Measurements from ENCODE around the gene RAMACL. TPM values are rescaled to one million over a fixed set of nuclear protein-coding genes. Genes with fewer than 3 reads are reported as not detected.

The RAMACL gene
- total RNA-seq, 1 donor from 2014 or later = 0.12 TPM

- no peak for DNase-seq (ENCODE audit: low read depth)
- TF ChIP-seq CTCF (conservative IDR thresholded peaks at IDR 0.05; ENCODE audit: low read depth, low read length) = no peak
- no peak overlapping the region for H3K4me3 ChIP-seq (ENCODE audit: low read depth, low read length)
Observed at GRCh38 chr6:166560222-166560621, 26.3 kb downstream of the RAMACL start.

GRCh38 chr6:166559662-166560061 is 26.8 kb downstream of the RAMACL start:
- TF ChIP-seq CTCF (conservative IDR thresholded peaks at IDR 0.05; ENCODE audit: low read depth, low read length) = no peak
- no peak overlapping the region for H3K4me3 ChIP-seq (ENCODE audit: low read depth, low read length)
- no peak for DNase-seq (ENCODE audit: low read depth)

GRCh38 chr6:166559211-166559610 is 27.3 kb downstream of the RAMACL start:
- TF ChIP-seq CTCF (conservative IDR thresholded peaks at IDR 0.05; ENCODE audit: low read depth, low read length) = no peak
- peak; percentile 54 for DNase-seq (ENCODE audit: low read depth)
- H3K4me3 ChIP-seq (ENCODE audit: low read depth, low read length) = no peak overlapping the region

GRCh38 chr6:166558156-166559005 is 28.1 kb downstream of the RAMACL start:
- no peak overlapping the region for H3K4me3 ChIP-seq (ENCODE audit: low read depth, low read length)
- TF ChIP-seq CTCF (conservative IDR thresholded peaks at IDR 0.05; ENCODE audit: low read depth, low read length) = no peak
- no peak for DNase-seq (ENCODE audit: low read depth)

GRCh38 chr6:166556863-166557322 is 29.6 kb downstream of the RAMACL start:
- peak; percentile 8 for TF ChIP-seq CTCF (conservative IDR thresholded peaks at IDR 0.05; ENCODE audit: low read depth, low read length)
- peak; percentile 96 for DNase-seq (ENCODE audit: low read depth)
- peak overlapping the region; percentile 33 for H3K4me3 ChIP-seq (ENCODE audit: low read depth, low read length)

GRCh38 chr6:166556336-166556735 is 30.1 kb downstream of the RAMACL start:
- TF ChIP-seq CTCF (conservative IDR thresholded peaks at IDR 0.05; ENCODE audit: low read depth, low read length) = no peak
- H3K4me3 ChIP-seq (ENCODE audit: low read depth, low read length) = no peak overlapping the region
- DNase-seq (ENCODE audit: low read depth) = no peak

- TF ChIP-seq CTCF (conservative IDR thresholded peaks at IDR 0.05; ENCODE audit: low read depth, low read length) = no peak
- no peak for DNase-seq (ENCODE audit: low read depth)
- H3K4me3 ChIP-seq (ENCODE audit: low read depth, low read length) = no peak overlapping the region
Observed at GRCh38 chr6:166555086-166555485, 31.4 kb downstream of the RAMACL start.

Measured in epithelial cell of proximal tubule (primary cell).